B cell (primary cell): ENCODE data around the gene RETN. TPM values are rescaled to one million over a fixed set of nuclear protein-coding genes. Genes with fewer than 3 reads are reported as not detected.
A peak's percentile ranks its signal among the peaks of the same experiment; 100 is the strongest.

Experiments used
- ATAC-seq: fragments of 200-7000 bp; cut with Tn5 transposase; one replicate; pipeline ENCODE4 v1.10.0; 2021; ENCODE audit warnings: low read depth, mild to moderate bottlenecking, moderate number of reproducible peaks, moderate library complexity
- CTCF ChIA-PET: fragments of 350-600 bp; sonication (Branson Sonifier 250); formaldehyde crosslinking; loops from one replicate; lab custom pipeline; 2021; ENCODE audit warnings: antibody characterized with exemption, inconsistent platforms; lab: Charles Lee
- POLR2A ChIA-PET: fragments of 350-600 bp; sonication (Branson Sonifier 250); formaldehyde crosslinking; loops from one replicate; lab custom pipeline; 2021; ENCODE audit warnings: antibody characterized with exemption; lab: Charles Lee
- DNase-seq: peaks from one replicate; pipeline ENCODE4 v3.0.0; 2013
- H2AFZ ChIP-seq: 2 replicates; pipeline ENCODE4 v1.6.1; 2012; ENCODE audit warnings: mild to moderate bottlenecking, low read depth, low read length; ENCODE audit not compliant: insufficient read depth, poor library complexity, severe bottlenecking
- H3K27ac ChIP-seq, 2 donors: 1 replicate in 1 of 2; 2 replicates in 1 of 2; pipeline ENCODE4 v1.5.1; 2012 to 2013; ENCODE audit warnings: low read length in 2 of 2, mild to moderate bottlenecking in 2 of 2, moderate library complexity in 1 of 2
- H3K27me3 ChIP-seq, 4 experiments: fragments of 200-600 bp in 1 of 4; sonication (generic) in 1 of 4; replicated peaks in 1 of 4; 1 replicate in 2 of 4; 2 replicates in 2 of 4; pipeline versions ENCODE4 v1.6.1 to v1.7.0; 2013 to 2016; ENCODE audit warnings: low read length in 3 of 4, mild to moderate bottlenecking in 2 of 4, mixed read lengths in 1 of 4, moderate library complexity in 1 of 4; ENCODE audit not compliant: insufficient read depth in 4 of 4, control insufficient read depth in 3 of 4; ENCODE audit errors: control extremely low read depth in 1 of 4
- H3K36me3 ChIP-seq, 2 experiments: replicated peaks in 1 of 2; 1 replicate in 1 of 2; 2 replicates in 1 of 2; pipeline versions ENCODE4 v1.6.1 to v1.7.1; 2013; ENCODE audit warnings: low read length in 1 of 2; ENCODE audit not compliant: insufficient read depth in 2 of 2, control insufficient read depth in 1 of 2; ENCODE audit errors: control extremely low read depth in 1 of 2, extremely low read depth in 1 of 2
- H3K4me1 ChIP-seq, 2 donors: fragments of 200-600 bp in 1 of 2; sonication (generic) in 1 of 2; 1 replicate in 1 of 2; 2 replicates in 1 of 2; pipeline versions ENCODE4 v1.5.1 to v1.6.1; 2013 to 2017; ENCODE audit warnings: low read length in 2 of 2; ENCODE audit not compliant: control insufficient read depth in 2 of 2, insufficient read depth in 2 of 2
- H3K4me2 ChIP-seq: replicated peaks from 2 replicates; pipeline ENCODE3; 2012; ENCODE audit warnings: mild to moderate bottlenecking, low read depth, low read length; ENCODE audit not compliant: poor library complexity, severe bottlenecking
- H3K4me3 ChIP-seq, 5 experiments: fragments of 200-600 bp in 1 of 5; sonication (generic) in 1 of 5; 1 replicate in 3 of 5; 2 replicates in 2 of 5; pipeline versions ENCODE4 v1.5.1 to v1.7.0; 2011 to 2016; ENCODE audit warnings: low read length in 4 of 5, mild to moderate bottlenecking in 4 of 5, low read depth in 2 of 5, control low read depth in 1 of 5, moderate library complexity in 1 of 5; ENCODE audit not compliant: insufficient read depth in 1 of 5; ENCODE audit errors: control extremely low read depth in 1 of 5, extremely low read depth in 1 of 5
- H3K79me2 ChIP-seq: fragments of 200-600 bp; sonication (generic); one replicate; pipeline ENCODE4 v1.6.0; 2016; ENCODE audit warnings: low read length; ENCODE audit not compliant: control insufficient read depth, insufficient read depth
- H3K9ac ChIP-seq: fragments of 200-600 bp; sonication (generic); 2 replicates; pipeline ENCODE4 v1.6.1; 2017; ENCODE audit warnings: mild to moderate bottlenecking, low read length, moderate library complexity
- H3K9me3 ChIP-seq, 3 donors: one replicate each; pipeline versions ENCODE4 v1.6.1 to v1.7.1; 2013; ENCODE audit warnings: low read length in 2 of 3; ENCODE audit not compliant: control insufficient read depth in 2 of 3, insufficient read depth in 1 of 3; ENCODE audit errors: control extremely low read depth in 1 of 3
- H4K20me1 ChIP-seq: 2 replicates; pipeline ENCODE4 v1.6.0; 2012; ENCODE audit warnings: mild to moderate bottlenecking, low read length; ENCODE audit not compliant: insufficient read depth, control insufficient read depth, poor library complexity, severe bottlenecking
- H3K27ac Mint-ChIP-seq: one replicate; pipeline ENCODE4 v1.8.0; 2021; ENCODE audit warnings: mixed read lengths
- H3K27me3 Mint-ChIP-seq: one replicate; pipeline ENCODE4 v1.8.0; 2021; ENCODE audit warnings: mixed read lengths
- H3K4me1 Mint-ChIP-seq: one replicate; pipeline ENCODE4 v1.8.0; 2021; ENCODE audit warnings: mixed read lengths
- H3K4me3 Mint-ChIP-seq: one replicate; pipeline ENCODE4 v1.8.0; 2021; ENCODE audit warnings: mixed read lengths
- H3K9me3 Mint-ChIP-seq: one replicate; pipeline ENCODE4 v1.8.0; 2022; ENCODE audit warnings: mixed read lengths; ENCODE audit not compliant: insufficient read depth
- EZH2 ChIP-seq: IDR thresholded peaks from 2 replicates; pipeline ENCODE4 v1.6.1; 2012; ENCODE audit warnings: borderline replicate concordance, low read depth, mild to moderate bottlenecking, moderate library complexity, low read length; ENCODE audit not compliant: insufficient read depth, poor library complexity, severe bottlenecking
- WGBS: methylation state at CpG from one replicate; pipeline ENCODE4 v1.1.5; 2013; ENCODE audit warnings: missing lambda C conversion rate; ENCODE audit not compliant: insufficient coverage; 5-methylcytosine and 5-hydroxymethylcytosine counted together
- intact Hi-C: fragments of 100-400 bp; cut with micrococcal nuclease; formaldehyde crosslinking; loops from one replicate; pipeline ENCODE4 v1.10.0; 2022
- polyA plus RNA-seq: library from polyadenylated mRNA; depleted of rRNA; stranded (reverse); fragments of >200 nt; gene quantifications from 2 replicates; pipeline ENCODE4 v1.2.3, GENCODE V29; 2012
- total RNA-seq, 2 donors: library from RNA; stranded (reverse); fragments of 120-200 nt in 1 of 2; gene quantifications; 1 replicate in 1 of 2; 2 replicates in 1 of 2; pipeline versions ENCODE4 v1.2.3 to v1.2.4, GENCODE V29; 2013 to 2022
- TF ChIP-seq, protein P1 (sequence below): fragments of 200-600 bp; IDR thresholded peaks from one replicate; pipeline ENCODE4 v1.8.0; 2022; ENCODE audit warnings: antibody characterized with exemption, mild to moderate bottlenecking

RETN gene
- total and polyA plus RNA-seq, 2 donors (not counting 1 experiment from before 2014, with no cell fraction given) = not detected

DNA sequence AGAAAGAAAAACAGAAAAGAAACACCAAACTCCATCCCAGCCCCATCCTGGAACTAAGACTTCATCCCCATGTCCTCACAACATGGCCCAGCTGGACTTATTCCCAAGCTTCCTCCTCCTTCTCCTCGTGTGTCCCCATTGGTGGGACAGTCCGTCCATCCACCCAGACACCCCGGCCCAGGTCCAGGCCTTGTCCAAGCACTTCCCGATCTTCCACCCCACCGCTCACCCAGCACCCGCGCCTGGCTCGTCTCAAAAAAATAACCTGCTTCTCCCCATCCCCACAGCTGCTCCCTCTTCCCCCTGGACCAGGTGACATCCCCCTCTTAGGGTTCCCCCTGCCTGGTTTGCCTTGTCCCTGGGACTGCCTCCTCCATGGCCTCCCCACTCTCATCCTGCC is 34.5 kb downstream of the RETN start:
- H3K9ac ChIP-seq = no peak overlapping the region
- H3K9me3 ChIP-seq = peaks cover 0 to 6% (median 0%) of the 10 kb centered on the region in 3 donors
- 92% methylated on average over 8 of the region's 8 CpGs for WGBS
- intact Hi-C loops = loop anchor here (10.0 kb wide), 1 partner anchor 359 kb away; the partner anchor contains the start of gene ARHGEF18
- peaks cover 81% of the 10 kb centered on the region for H3K79me2 ChIP-seq
- peaks cover 0 to 9% of the 10 kb centered on the region in 2 experiments for H3K36me3 ChIP-seq
- Mint-ChIP-seq H3K27me3 (no peaks in the 10 kb centered on the region), H3K4me1 (peaks cover 84% of the 10 kb centered on the region), H3K4me3 (peak overlapping the region; percentile 87), H3K27ac (peak overlapping the region; percentile 100), H3K9me3 (no peaks in the 10 kb centered on the region)
- ChIA-PET POLR2A (interaction anchor here (0.6 to 2.6 kb wide), 4 partner anchors 23 to 125 kb away, joined by 3 to 15 read pairs (median 6); partner anchors contain the start of gene TRAPPC5), CTCF (interaction anchor here (7.0 to 8.3 kb wide), 2 partner anchors 23 to 98 kb away, joined by 58 read pairs; partner anchors contain the start of gene TRAPPC5)
- H3K27me3 ChIP-seq = no peaks in the 10 kb centered on the region
- H3K4me2 ChIP-seq = peak overlapping the region; percentile 71
- DNase-seq = no peak
- H3K4me3 ChIP-seq = no peak overlapping the region
- H3K27ac ChIP-seq = peak overlapping the region; percentile 95 to 98
- peak overlapping the region; percentile 4 for H2AFZ ChIP-seq
- H3K4me1 ChIP-seq = peaks cover 88 to 97% of the 10 kb centered on the region in 2 donors
- no peak for ATAC-seq
- TF ChIP-seq, protein P1, sequence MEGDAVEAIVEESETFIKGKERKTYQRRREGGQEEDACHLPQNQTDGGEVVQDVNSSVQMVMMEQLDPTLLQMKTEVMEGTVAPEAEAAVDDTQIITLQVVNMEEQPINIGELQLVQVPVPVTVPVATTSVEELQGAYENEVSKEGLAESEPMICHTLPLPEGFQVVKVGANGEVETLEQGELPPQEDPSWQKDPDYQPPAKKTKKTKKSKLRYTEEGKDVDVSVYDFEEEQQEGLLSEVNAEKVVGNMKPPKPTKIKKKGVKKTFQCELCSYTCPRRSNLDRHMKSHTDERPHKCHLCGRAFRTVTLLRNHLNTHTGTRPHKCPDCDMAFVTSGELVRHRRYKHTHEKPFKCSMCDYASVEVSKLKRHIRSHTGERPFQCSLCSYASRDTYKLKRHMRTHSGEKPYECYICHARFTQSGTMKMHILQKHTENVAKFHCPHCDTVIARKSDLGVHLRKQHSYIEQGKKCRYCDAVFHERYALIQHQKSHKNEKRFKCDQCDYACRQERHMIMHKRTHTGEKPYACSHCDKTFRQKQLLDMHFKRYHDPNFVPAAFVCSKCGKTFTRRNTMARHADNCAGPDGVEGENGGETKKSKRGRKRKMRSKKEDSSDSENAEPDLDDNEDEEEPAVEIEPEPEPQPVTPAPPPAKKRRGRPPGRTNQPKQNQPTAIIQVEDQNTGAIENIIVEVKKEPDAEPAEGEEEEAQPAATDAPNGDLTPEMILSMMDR = no peak
- no peak for TF ChIP-seq EZH2
- H4K20me1 ChIP-seq = no peaks in the 10 kb centered on the region

DNA sequence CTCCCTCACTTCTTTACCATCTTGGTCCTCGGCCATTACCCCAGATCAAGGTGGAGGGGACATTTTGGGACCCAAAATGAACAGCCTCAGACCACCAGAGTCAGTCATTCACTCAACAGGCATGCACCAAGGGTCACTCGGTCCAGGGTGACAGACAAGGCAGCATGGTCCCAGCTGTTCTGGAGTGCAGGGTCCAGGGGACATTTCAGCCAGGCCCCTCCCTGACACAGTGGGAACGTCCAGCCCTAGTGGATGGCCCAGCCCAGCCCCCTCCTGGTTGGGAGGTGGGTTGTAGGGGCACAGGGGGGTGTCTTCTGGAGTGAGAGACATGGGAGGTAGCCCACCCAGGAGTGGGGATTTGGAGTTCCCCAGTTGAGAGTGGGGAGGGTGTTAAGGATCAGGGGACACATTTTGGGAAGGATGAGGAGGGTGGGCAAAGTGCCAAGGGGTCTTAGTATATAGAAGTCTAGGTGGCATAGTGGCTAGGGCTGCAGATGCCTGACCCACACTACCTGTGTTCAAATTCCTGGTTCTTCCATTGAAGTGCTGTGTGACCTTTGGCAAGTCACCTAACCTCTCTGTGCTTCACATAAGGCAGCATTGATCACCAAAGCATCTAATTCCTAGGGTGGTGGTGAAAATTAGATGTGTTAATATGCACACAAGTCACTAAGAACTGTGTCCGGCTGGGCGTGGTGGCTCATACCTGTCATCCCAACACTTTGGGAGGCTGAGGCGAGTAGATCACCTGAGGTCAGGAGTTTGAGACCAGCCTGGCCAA is 35.6 kb downstream of the RETN start:
- peak overlapping the region; percentile 100 for H3K27ac Mint-ChIP-seq
- peaks cover 86 to 97% of the 10 kb centered on the region in 2 donors for H3K4me1 ChIP-seq

More for the DNA sequence above, 35.6 kb downstream of the RETN start:
- H3K9me3 Mint-ChIP-seq = no peaks in the 10 kb centered on the region
- ATAC-seq = no peak
- Histone ChIP-seq H3K4me3 (no peak overlapping the region), H4K20me1 (no peaks in the 10 kb centered on the region), H3K79me2 (peaks cover 76% of the 10 kb centered on the region), H3K27me3 (no peaks in the 10 kb centered on the region), H3K9ac (no peak overlapping the region), H3K27ac (peak overlapping the region; percentile 95 to 98), H3K4me2 (peak overlapping the region; percentile 71), H3K9me3 (peaks cover 0 to 6% (median 0%) of the 10 kb centered on the region in 3 donors), H3K36me3 (no peaks in the 10 kb centered on the region), H2AFZ (no peak overlapping the region)
- H3K4me1 Mint-ChIP-seq = peaks cover 81% of the 10 kb centered on the region
- no peak for DNase-seq
- no peak for TF ChIP-seq EZH2
- TF ChIP-seq, protein P1 = no peak
- CTCF ChIA-PET = interaction anchor here (1.0 to 3.2 kb wide), 5 partner anchors 8 to 95 kb away, joined by 3 to 24 read pairs (median 5); partner anchors contain the start of gene TRAPPC5
- no peaks in the 10 kb centered on the region for H3K27me3 Mint-ChIP-seq
- intact Hi-C loops = loop anchor here (1.0 to 10.0 kb wide), 2 partner anchors 14 to 360 kb away; partner anchors contain the start of gene ARHGEF18
- POLR2A ChIA-PET = interaction anchor here (1.3 kb wide), 1 partner anchor 10 kb away, joined by 9 read pairs; no protein-coding TSS in a partner anchor
- 93% methylated on average over 6 of the region's 6 CpGs for WGBS
- peak overlapping the region; percentile 87 for H3K4me3 Mint-ChIP-seq
